GM23248 (cell line): Measurements from ENCODE around the gene TLK2. TPM values are rescaled to one million over a fixed set of nuclear protein-coding genes. Genes with fewer than 3 reads are reported as not detected.
"Not testable (repeated sequence)": the region's sequence is repeated elsewhere in the genome, so short reads cannot be mapped to it uniquely, and the experiment has no call there.

Experiments used
- DNase-seq: peaks from one replicate; pipeline ENCODE4 v3.0.0-alpha.2; 2015
- H2AFZ ChIP-seq: fragments of 200-600 bp; sonication (generic); 2 replicates; pipeline ENCODE4 v1.6.1; 2016; ENCODE audit warnings: antibody characterized with exemption
- H3F3A ChIP-seq: fragments of 200-600 bp; sonication (generic); 2 replicates; pipeline ENCODE4 v1.6.1; 2016; ENCODE audit warnings: mild to moderate bottlenecking, antibody characterized with exemption, mixed run types; ENCODE audit not compliant: insufficient read depth
- H3K27ac ChIP-seq: fragments of 200-600 bp; sonication (generic); 2 replicates; pipeline ENCODE4 v1.5.1; 2016; ENCODE audit warnings: mild to moderate bottlenecking
- H3K27me3 ChIP-seq: fragments of 200-600 bp; sonication (generic); replicated peaks from 2 replicates; pipeline ENCODE4 v1.6.1; 2016; ENCODE audit warnings: mild to moderate bottlenecking; ENCODE audit not compliant: insufficient read depth
- H3K36me3 ChIP-seq: fragments of 200-600 bp; sonication (generic); 2 replicates; pipeline ENCODE4 v1.6.1; 2016; ENCODE audit warnings: low read depth, mild to moderate bottlenecking
- H3K4me1 ChIP-seq: fragments of 200-600 bp; sonication (generic); 2 replicates; pipeline ENCODE4 v1.6.1; 2016; ENCODE audit warnings: mild to moderate bottlenecking; ENCODE audit not compliant: insufficient read depth
- H3K4me2 ChIP-seq: fragments of 200-600 bp; sonication (generic); one replicate; pipeline ENCODE4 v1.6.1; 2016; ENCODE audit warnings: mild to moderate bottlenecking; ENCODE audit not compliant: unreplicated experiment
- H3K4me3 ChIP-seq: fragments of 200-600 bp; sonication (generic); 2 replicates; pipeline ENCODE4 v1.5.1; 2016; ENCODE audit warnings: mild to moderate bottlenecking
- H3K79me2 ChIP-seq: fragments of 200-600 bp; sonication (generic); 2 replicates; pipeline ENCODE4 v1.6.1; 2016; ENCODE audit warnings: mild to moderate bottlenecking; ENCODE audit not compliant: insufficient read depth
- H3K9ac ChIP-seq: fragments of 200-600 bp; sonication (generic); 2 replicates; pipeline ENCODE4 v1.6.1; 2016; ENCODE audit warnings: mild to moderate bottlenecking
- H3K9me2 ChIP-seq: fragments of 200-600 bp; sonication (generic); 2 replicates; pipeline ENCODE4 v1.6.1; 2016; ENCODE audit warnings: mixed run types, mild to moderate bottlenecking, moderate library complexity; ENCODE audit not compliant: insufficient read depth
- H3K9me3 ChIP-seq: fragments of 200-600 bp; sonication (generic); one replicate; pipeline ENCODE4 v1.6.1; 2017; ENCODE audit warnings: low read depth
- H4K20me1 ChIP-seq: fragments of 200-600 bp; sonication (generic); 2 replicates; pipeline ENCODE4 v1.6.0; 2016; ENCODE audit not compliant: insufficient read depth
- WGBS, 2 experiments: methylation state at CpG; one replicate each; pipeline ENCODE4 v1.1.6; 2015 to 2017; ENCODE audit warnings: low lambda C conversion rate in 2 of 2, low coverage in 1 of 2; ENCODE audit errors: missing lambda C conversion rate in 2 of 2; 5-methylcytosine and 5-hydroxymethylcytosine counted together
- in situ Hi-C: fragments of 300-500 bp; cut with MboI; formaldehyde crosslinking; loops from 2 replicates; pipeline ENCODE4 v1.15.0; 2020
- polyA plus RNA-seq: library from polyadenylated mRNA; unstranded; fragments of >200 nt; fragmentation: Nextera tagmentation; extraction: Ambion mirVana; gene quantifications from 2 replicates; pipeline ENCODE4 v1.2.1, GENCODE V29; 2016
- total RNA-seq: library from RNA; depleted of rRNA; stranded (reverse); fragments of >200 nt; shearing (Covaris generic); gene quantifications from 2 replicates; pipeline ENCODE4 v1.2.3, GENCODE V29; 2014

The TLK2 gene
- total and polyA plus RNA-seq, 2 experiments from 2014 or later, result 12.6 to 37.9 TPM

GRCh38 chr17:62507191-62507836, 28.7 kb downstream of the TLK2 start:
- DNase-seq, result not testable (repeated sequence)

GRCh38 chr17:62510247-62510819, 31.7 kb downstream of the TLK2 start:
- H3K9me2 ChIP-seq, H3K4me1 ChIP-seq, H2AFZ ChIP-seq, H3K9me3 ChIP-seq, H3K27ac ChIP-seq, DNase-seq, H3K4me2 ChIP-seq, H3K27me3 ChIP-seq, H3F3A ChIP-seq, H3K36me3 ChIP-seq, H3K4me3 ChIP-seq, H3K9ac ChIP-seq, in situ Hi-C loops: not testable (repeated sequence)
- peaks cover 12% of the 10 kb centered on the region for H4K20me1 ChIP-seq
- peaks cover 100% of the 10 kb centered on the region for H3K79me2 ChIP-seq
- WGBS, 2 experiments, result 96 to 100% methylated on average over 2 to 3 of the region's 3 CpGs

More at GRCh38 chr17:62507191-62507836, 28.7 kb downstream of the TLK2 start:
- H3K9ac ChIP-seq, H3K9me2 ChIP-seq, H3K27ac ChIP-seq, H3K36me3 ChIP-seq, H4K20me1 ChIP-seq, H3K4me2 ChIP-seq, H3F3A ChIP-seq, H3K27me3 ChIP-seq, in situ Hi-C loops, H2AFZ ChIP-seq, H3K4me1 ChIP-seq, H3K4me3 ChIP-seq, H3K9me3 ChIP-seq: not testable (repeated sequence)
- H3K79me2 ChIP-seq, result peaks cover 100% of the 10 kb centered on the region
- WGBS, 2 experiments, result 85 to 87% methylated on average over 5 to 6 of the region's 6 CpGs

- DNase-seq, result peak; percentile 3
- in situ Hi-C loops, H2AFZ ChIP-seq, H3K4me3 ChIP-seq, H3K9me3 ChIP-seq, H3K9me2 ChIP-seq, H3K27ac ChIP-seq, H3K27me3 ChIP-seq, H3K9ac ChIP-seq, H3F3A ChIP-seq, H3K36me3 ChIP-seq, H3K4me1 ChIP-seq, H3K4me2 ChIP-seq: not testable (repeated sequence)
- Histone ChIP-seq H3K79me2 (peaks cover 100% of the 10 kb centered on the region), H4K20me1 (peaks cover 15% of the 10 kb centered on the region)
- whole genome bisulfite sequencing, 2 experiments, result 89 to 95% methylated on average over 3 of the region's 3 CpGs
Observed at GRCh38 chr17:62511014-62511413, 32.4 kb downstream of the TLK2 start.

- H4K20me1 ChIP-seq, result peaks cover 15% of the 10 kb centered on the region
- 98 to 99% methylated on average over 11 of the region's 11 CpGs for WGBS, 2 experiments
- H3K4me1 ChIP-seq, H2AFZ ChIP-seq, in situ Hi-C loops, H3F3A ChIP-seq, H3K9me3 ChIP-seq, H3K27ac ChIP-seq, H3K27me3 ChIP-seq, H3K9me2 ChIP-seq, DNase-seq, H3K4me3 ChIP-seq, H3K9ac ChIP-seq, H3K4me2 ChIP-seq, H3K36me3 ChIP-seq: not testable (repeated sequence)
- peaks cover 100% of the 10 kb centered on the region for H3K79me2 ChIP-seq
Observed at GRCh38 chr17:62516376-62516775, 37.8 kb downstream of the TLK2 start.

- in situ Hi-C loops, H3K4me2 ChIP-seq, H3K27ac ChIP-seq, DNase-seq, H4K20me1 ChIP-seq, H3K9me2 ChIP-seq, H2AFZ ChIP-seq, H3F3A ChIP-seq, H3K27me3 ChIP-seq, H3K9me3 ChIP-seq, H3K9ac ChIP-seq, H3K4me3 ChIP-seq, H3K4me1 ChIP-seq: not testable (repeated sequence)
- WGBS, 2 experiments, result 80 to 87% methylated on average over 5 of the region's 5 CpGs
- Histone ChIP-seq H3K36me3 (peaks cover 12% of the 10 kb centered on the region), H3K79me2 (peaks cover 72% of the 10 kb centered on the region)
Observed at GRCh38 chr17:62521295-62521694, 42.7 kb downstream of the TLK2 start.

- Histone ChIP-seq H3K79me2 (peaks cover 52% of the 10 kb centered on the region), H3K36me3 (peaks cover 12% of the 10 kb centered on the region)
- in situ Hi-C loops, H3K9me3 ChIP-seq, H3K4me1 ChIP-seq, H3K27ac ChIP-seq, H3K4me2 ChIP-seq, H3K27me3 ChIP-seq, H3F3A ChIP-seq, H2AFZ ChIP-seq, H3K4me3 ChIP-seq, H3K9me2 ChIP-seq, H3K9ac ChIP-seq, DNase-seq, H4K20me1 ChIP-seq: not testable (repeated sequence)
- WGBS, 2 experiments, result 87 to 92% methylated on average over 6 of the region's 6 CpGs
Observed at GRCh38 chr17:62524077-62524476, 45.5 kb downstream of the TLK2 start.

GRCh38 chr17:62525317-62525716, 46.7 kb downstream of the TLK2 start:
- Histone ChIP-seq H3K79me2 (peaks cover 52% of the 10 kb centered on the region), H3K36me3 (peaks cover 19% of the 10 kb centered on the region)
- H4K20me1 ChIP-seq, H3K4me3 ChIP-seq, in situ Hi-C loops, H3K9me3 ChIP-seq, H3F3A ChIP-seq, H3K4me2 ChIP-seq, H2AFZ ChIP-seq, H3K4me1 ChIP-seq, H3K27me3 ChIP-seq, H3K9ac ChIP-seq, H3K9me2 ChIP-seq, H3K27ac ChIP-seq: not testable (repeated sequence)
- WGBS, 2 experiments, result 66 to 70% methylated on average over 6 of the region's 6 CpGs
- DNase-seq, result peak; percentile 26
